Activated CD4-positive, alpha-beta T cell treated with anti-CD3 and anti-CD28 coated beads, Interleukin-10, Interleukin-2, amounts not matched to agents 100 ng/mL and 50 ng/mL, durations not matched to agents 16 hours and 8 hours (primary cell): ENCODE measurements around the gene REX1BD.

Experiments used
- DNase-seq: peaks from one replicate; pipeline ENCODE4 v3.0.0-alpha.2; 2020

Gene REX1BD

GRCh38 chr19:18618236-18618635 is 29.6 kb downstream of the REX1BD start:
- DNase-seq: no peak

GRCh38 chr19:18620311-18620710 is 31.7 kb downstream of the REX1BD start:
- DNase-seq: no peak

- no peak for DNase-seq
Measured at GRCh38 chr19:18620902-18621301, 32.3 kb downstream of the REX1BD start.

GRCh38 chr19:18626906-18627305 is 38.3 kb downstream of the REX1BD start:
- no peak for DNase-seq

GRCh38 chr19:18629166-18630088 is 40.8 kb downstream of the REX1BD start:
- DNase-seq: no peak

GRCh38 chr19:18633321-18633720 is 44.7 kb downstream of the REX1BD start:
- no peak for DNase-seq

- DNase-seq: no peak
Measured at GRCh38 chr19:18634612-18635297, 46.2 kb downstream of the REX1BD start.

GRCh38 chr19:18635831-18636182 is 47.2 kb downstream of the REX1BD start:
- DNase-seq: no peak

- DNase-seq: peak; percentile 99
Measured at GRCh38 chr19:18636183-18636968, 47.8 kb downstream of the REX1BD start.

GRCh38 chr19:18636969-18637629 is 48.5 kb downstream of the REX1BD start, which contains the start of gene KLHL26:
KLHL26 (plus strand) TSS chr19:18637028; CDS start chr19:18637055, 27 bp downstream.
- no peak for DNase-seq

GRCh38 chr19:18637673-18638630 is 49.4 kb downstream of the REX1BD start:
- DNase-seq: no peak

GRCh38 chr19:18639706-18640243 is 51.2 kb downstream of the REX1BD start:
- no peak for DNase-seq
